Endothelial cell of umbilical vein (primary cell): Measurements from ENCODE around the gene DIP2C. TPM values are rescaled to one million over a fixed set of nuclear protein-coding genes. Genes with fewer than 3 reads are reported as not detected.

Experiments used
- BruUV-seq: library from RNA; stranded (reverse); fragments of 400-500 nt; replicated peaks from 2 replicates; lab custom pipeline; 2021; lab: Mats Ljungman, UMichigan
- CTCF ChIA-PET: fragments of 300-600, 350-600 bp; sonication (Branson Sonifier 250); formaldehyde crosslinking; loops from one replicate; lab custom pipeline; 2021; ENCODE audit warnings: antibody characterized with exemption, inconsistent platforms; lab: Charles Lee
- POLR2A ChIA-PET: fragments of 300-600, 350-600 bp; sonication (Branson Sonifier 250); formaldehyde crosslinking; loops from one replicate; lab custom pipeline; 2021; ENCODE audit warnings: antibody characterized with exemption, inconsistent platforms; lab: Charles Lee
- DNase-seq: peaks from one replicate; pipeline ENCODE4 v3.0.0-alpha.2; 2011; ENCODE audit warnings: low read depth, low spot score
- FAIRE-seq: peaks from 2 replicates; lab custom pipeline; 2011; peaks lifted over from hg19 to GRCh38; lab: Jason Lieb, UNC
- H2AFZ ChIP-seq: 2 replicates; pipeline ENCODE4 v1.6.0; 2012; ENCODE audit warnings: low read depth, low read length, control low read depth, inconsistent platforms
- H3K27ac ChIP-seq: 2 replicates; pipeline ENCODE4 v1.5.1; 2011; ENCODE audit warnings: low read depth, mild to moderate bottlenecking, control low read depth, low read length, moderate library complexity; ENCODE audit not compliant: insufficient read depth
- H3K27me3 ChIP-seq, 2 experiments: 2 replicates each; pipeline versions ENCODE4 v1.6.0 to v1.6.1; 2011; ENCODE audit warnings: low read length in 2 of 2, mixed read lengths in 1 of 2; ENCODE audit not compliant: control insufficient read depth in 2 of 2, insufficient read depth in 2 of 2
- H3K36me3 ChIP-seq, 2 experiments: 2 replicates in 1 of 2; 3 replicates in 1 of 2; pipeline ENCODE4 v1.5.1; 2011; ENCODE audit warnings: low read length in 2 of 2, mild to moderate bottlenecking in 1 of 2, moderate library complexity in 1 of 2; ENCODE audit not compliant: control insufficient read depth in 2 of 2, insufficient read depth in 2 of 2; ENCODE audit errors: extremely low read depth in 1 of 2
- H3K4me1 ChIP-seq: 3 replicates; pipeline ENCODE4 v1.5.1; 2011; ENCODE audit warnings: mild to moderate bottlenecking, low read length; ENCODE audit not compliant: control insufficient read depth, insufficient read depth; ENCODE audit errors: extremely low read depth
- H3K4me2 ChIP-seq: 2 replicates; pipeline ENCODE4 v1.6.1; 2011; ENCODE audit warnings: low read length, control low read depth, mixed read lengths; ENCODE audit not compliant: insufficient read depth
- H3K4me3 ChIP-seq, 3 experiments: fragments of 200-600 bp in 1 of 3; sonication (generic), shearing (Covaris generic) in 1 of 3; replicated peaks in 1 of 3; 2 replicates each; pipeline ENCODE4 v1.5.1; 2011 to 2016; ENCODE audit warnings: control low read depth in 3 of 3, low read length in 3 of 3, mild to moderate bottlenecking in 2 of 3, inconsistent platforms in 1 of 3, low read depth in 1 of 3, moderate library complexity in 1 of 3; ENCODE audit not compliant: insufficient read depth in 1 of 3
- H3K79me2 ChIP-seq: 2 replicates; pipeline ENCODE4 v1.6.0; 2012; ENCODE audit warnings: low read length, inconsistent platforms; ENCODE audit not compliant: control insufficient read depth, insufficient read depth
- H3K9ac ChIP-seq: replicated peaks from 2 replicates; pipeline ENCODE3; 2011; ENCODE audit warnings: low read length, control low read depth; ENCODE audit not compliant: insufficient read depth; ENCODE audit errors: extremely low read depth
- H3K9me1 ChIP-seq: replicated peaks from 3 replicates; pipeline ENCODE4 v1.6.0; 2011; ENCODE audit warnings: mild to moderate bottlenecking, low read length; ENCODE audit not compliant: control insufficient read depth, insufficient read depth; ENCODE audit errors: extremely low read depth
- H3K9me3 ChIP-seq: replicated peaks from 2 replicates; pipeline ENCODE4 v1.5.1; 2012; ENCODE audit warnings: low read length, inconsistent platforms; ENCODE audit not compliant: control insufficient read depth, insufficient read depth
- H4K20me1 ChIP-seq: replicated peaks from 2 replicates; pipeline ENCODE3; 2011; ENCODE audit warnings: mild to moderate bottlenecking, low read length; ENCODE audit not compliant: control insufficient read depth, insufficient read depth; ENCODE audit errors: extremely low read depth
- EZH2 ChIP-seq: IDR thresholded peaks from 2 replicates; pipeline ENCODE4 v1.6.1; 2012; ENCODE audit warnings: borderline replicate concordance, low read depth, mild to moderate bottlenecking, moderate library complexity, low read length, inconsistent platforms; ENCODE audit not compliant: severe bottlenecking
- FOS ChIP-seq: IDR thresholded peaks from 2 replicates; pipeline ENCODE4 v1.6.1; 2011; ENCODE audit warnings: mild to moderate bottlenecking, low read length, moderate library complexity, borderline replicate concordance; ENCODE audit not compliant: insufficient read depth
- GATA2 ChIP-seq: IDR thresholded peaks from 2 replicates; pipeline ENCODE4 v1.7.0; 2011; ENCODE audit warnings: low read depth, mild to moderate bottlenecking, moderate library complexity, mixed read lengths, low read length; ENCODE audit not compliant: insufficient read length, insufficient read depth
- JUN ChIP-seq: IDR thresholded peaks from 2 replicates; pipeline ENCODE4 v1.6.1; 2011; ENCODE audit warnings: borderline replicate concordance, low read depth; ENCODE audit not compliant: insufficient read length, insufficient read depth
- MYC ChIP-seq: IDR thresholded peaks from one replicate; pipeline ENCODE4 v1.6.1; 2011; ENCODE audit warnings: mild to moderate bottlenecking, low read depth, low read length
- POLR2A ChIP-seq: IDR thresholded peaks from 2 replicates; pipeline ENCODE4 v1.6.1; 2012; ENCODE audit warnings: low read depth, mild to moderate bottlenecking, control low read depth, low read length
- POLR2AphosphoS5 ChIP-seq: IDR thresholded peaks from 2 replicates; pipeline ENCODE4 v1.6.1; 2012; ENCODE audit warnings: low read depth, mild to moderate bottlenecking, control low read depth, low read length, moderate library complexity; ENCODE audit not compliant: insufficient read depth
- dilution Hi-C: fragments of 300-500 bp; cut with MboI; formaldehyde crosslinking; loops from one replicate; pipeline ENCODE4 v1.15.0; 2019; ENCODE audit warnings: low sequenced_read_pairs; ENCODE audit not compliant: extremely low pct_ligation_motif_present
- intact Hi-C: fragments of 100-400 bp; cut with micrococcal nuclease; formaldehyde crosslinking; loops from one replicate; pipeline ENCODE4 v1.10.0; 2022
- polyA plus RNA-seq, 4 experiments: library from polyadenylated mRNA; depleted of rRNA in 3 of 4; stranded (reverse) in 3 of 4; unstranded in 1 of 4; fragments of >200 nt; gene quantifications; 2 replicates each; pipeline versions ENCODE4 v1.2.1 to v1.2.3, GENCODE V29; 2011 to 2012; ENCODE audit warnings: missing spikeins in 1 of 4
- total RNA-seq: library from RNA; stranded (reverse); gene quantifications from 2 replicates; pipeline ENCODE4 v1.2.3, GENCODE V29; 2021
- TF ChIP-seq, protein P1 (sequence below): IDR thresholded peaks from 2 replicates; pipeline ENCODE4 v1.6.1; 2011; ENCODE audit not compliant: insufficient read depth, insufficient read length
- TF ChIP-seq, protein P2 (sequence below), 2 donors: IDR thresholded peaks; 1 replicate in 1 of 2; 2 replicates in 1 of 2; pipeline ENCODE4 v1.5.1; 2011; ENCODE audit warnings: low read length in 2 of 2, mild to moderate bottlenecking in 2 of 2, moderate library complexity in 2 of 2, control low read depth in 1 of 2, inconsistent platforms in 1 of 2, low read depth in 1 of 2; ENCODE audit not compliant: insufficient read depth in 1 of 2; ENCODE audit errors: extremely low read depth in 1 of 2

The DIP2C gene
- total and polyA plus RNA-seq, 2 donors (not counting 3 experiments of a cell fraction or from before 2014, with no cell fraction given), result 3.6 to 10.7 TPM

DNA sequence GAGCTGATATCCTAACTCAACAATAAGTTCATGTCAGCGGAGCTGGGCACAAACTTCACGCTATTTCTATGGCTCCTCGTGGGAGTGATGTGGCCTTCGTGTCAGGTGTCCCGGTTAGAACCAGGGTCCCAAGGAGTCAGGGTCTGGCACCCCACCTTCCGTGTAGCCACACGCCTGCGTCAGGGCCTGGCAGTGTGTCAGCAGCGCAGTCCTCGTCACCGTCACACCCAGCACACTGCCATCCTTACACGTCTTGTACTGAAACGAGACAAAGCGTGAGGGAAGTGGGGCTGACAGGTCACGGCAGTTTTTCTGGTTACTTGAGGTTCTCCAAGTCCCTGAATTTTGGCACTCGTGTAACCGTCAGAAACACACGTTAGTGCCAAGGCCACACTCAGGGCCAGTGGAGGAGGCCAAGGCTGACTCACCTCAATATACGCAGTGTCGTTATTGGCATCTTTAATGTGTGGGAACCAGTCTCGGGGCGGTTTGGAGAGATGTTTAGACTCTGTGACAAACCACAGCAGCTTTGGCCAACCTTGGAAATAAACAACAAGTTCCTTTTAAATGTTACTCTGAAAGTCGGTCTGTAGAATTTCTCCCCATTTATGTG lies 299.5 kb downstream of the DIP2C start:
- Histone ChIP-seq H3K4me1 (no peaks in the 10 kb centered on the region), H3K27me3 (no peaks in the 10 kb centered on the region), H3K4me2 (no peak overlapping the region), H3K27ac (no peak overlapping the region), H3K9ac (no peak overlapping the region), H3K79me2 (no peaks in the 10 kb centered on the region), H3K9me1 (no peaks in the 10 kb centered on the region), H3K9me3 (no peaks in the 10 kb centered on the region), H3K36me3 (peaks cover 0 to 2% of the 10 kb centered on the region in 2 experiments), H3K4me3 (no peak overlapping the region), H4K20me1 (no peaks in the 10 kb centered on the region), H2AFZ (no peak overlapping the region)
- dilution Hi-C loops (no loop called here), intact Hi-C loops (no loop called here)
- TF ChIP-seq JUN, result no peak
- TF ChIP-seq MYC, result no peak
- no peak for TF ChIP-seq POLR2AphosphoS5
- TF ChIP-seq, protein P1, sequence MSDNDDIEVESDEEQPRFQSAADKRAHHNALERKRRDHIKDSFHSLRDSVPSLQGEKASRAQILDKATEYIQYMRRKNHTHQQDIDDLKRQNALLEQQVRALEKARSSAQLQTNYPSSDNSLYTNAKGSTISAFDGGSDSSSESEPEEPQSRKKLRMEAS, result no peak
- TF ChIP-seq FOS, result no peak
- TF ChIP-seq, protein P2, sequence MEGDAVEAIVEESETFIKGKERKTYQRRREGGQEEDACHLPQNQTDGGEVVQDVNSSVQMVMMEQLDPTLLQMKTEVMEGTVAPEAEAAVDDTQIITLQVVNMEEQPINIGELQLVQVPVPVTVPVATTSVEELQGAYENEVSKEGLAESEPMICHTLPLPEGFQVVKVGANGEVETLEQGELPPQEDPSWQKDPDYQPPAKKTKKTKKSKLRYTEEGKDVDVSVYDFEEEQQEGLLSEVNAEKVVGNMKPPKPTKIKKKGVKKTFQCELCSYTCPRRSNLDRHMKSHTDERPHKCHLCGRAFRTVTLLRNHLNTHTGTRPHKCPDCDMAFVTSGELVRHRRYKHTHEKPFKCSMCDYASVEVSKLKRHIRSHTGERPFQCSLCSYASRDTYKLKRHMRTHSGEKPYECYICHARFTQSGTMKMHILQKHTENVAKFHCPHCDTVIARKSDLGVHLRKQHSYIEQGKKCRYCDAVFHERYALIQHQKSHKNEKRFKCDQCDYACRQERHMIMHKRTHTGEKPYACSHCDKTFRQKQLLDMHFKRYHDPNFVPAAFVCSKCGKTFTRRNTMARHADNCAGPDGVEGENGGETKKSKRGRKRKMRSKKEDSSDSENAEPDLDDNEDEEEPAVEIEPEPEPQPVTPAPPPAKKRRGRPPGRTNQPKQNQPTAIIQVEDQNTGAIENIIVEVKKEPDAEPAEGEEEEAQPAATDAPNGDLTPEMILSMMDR (IDR thresholded peaks at IDR 0.05; ENCODE audit: extremely low read depth in 1 of 2, insufficient read depth in 1 of 2, low read depth in 1 of 2, low read length in 2 of 2), result no peak
- TF ChIP-seq GATA2, result no peak
- no peak for TF ChIP-seq POLR2A
- TF ChIP-seq EZH2, result no peak
- ChIA-PET POLR2A (no interaction called here), CTCF (no interaction called here)
- no TSS peak for BruUV-seq
- FAIRE-seq (no peak), DNase-seq (no peak)
